Measurements from ENCODE around the gene ATP1A3.
"Not testable (repeated sequence)": the region's sequence is repeated elsewhere in the genome, so short reads cannot be mapped to it uniquely, and the experiment has no call there.

The ATP1A3 gene

GRCh38 chr19:41993612-41994483 is at the start of gene ATP1A3:
Gene ATP1A3, minus strand, starts transcription at chr19:41994230. Its CDS starts 154 bp downstream, at chr19:41994076.
- peak; percentile 83 to 88 for ATAC-seq

GRCh38 chr19:42042455-42043170 is 48.6 kb upstream of the ATP1A3 start:
- no peak for ATAC-seq

GRCh38 chr19:42040491-42040890 is 46.5 kb upstream of the ATP1A3 start:
- not testable (repeated sequence) for ATAC-seq

- no peak for ATAC-seq
Observed at GRCh38 chr19:42040031-42040430, 46.0 kb upstream of the ATP1A3 start.

GRCh38 chr19:42038666-42039065 is 44.6 kb upstream of the ATP1A3 start:
- ATAC-seq, result no peak

GRCh38 chr19:42037649-42038048 is 43.6 kb upstream of the ATP1A3 start:
- no peak for ATAC-seq

GRCh38 chr19:42034640-42035391 is 40.8 kb upstream of the ATP1A3 start:
- peak; percentile 86 to 97 for ATAC-seq

- no peak for ATAC-seq
Observed at GRCh38 chr19:42033413-42033812, 39.4 kb upstream of the ATP1A3 start.

- no peak for ATAC-seq
Observed at GRCh38 chr19:42032431-42032830, 38.4 kb upstream of the ATP1A3 start.

- no peak for ATAC-seq
Observed at GRCh38 chr19:42030645-42031440, 36.8 kb upstream of the ATP1A3 start.

- ATAC-seq, result no peak
Observed at GRCh38 chr19:42028304-42029216, 34.5 kb upstream of the ATP1A3 start.

GRCh38 chr19:42024622-42025111 is 30.6 kb upstream of the ATP1A3 start:
- no peak for ATAC-seq

- no peak for ATAC-seq
Observed at GRCh38 chr19:42023943-42024260, 29.9 kb upstream of the ATP1A3 start.

GRCh38 chr19:42023121-42023942 is 29.3 kb upstream of the ATP1A3 start:
- ATAC-seq, result no peak

- no peak for ATAC-seq
Observed at GRCh38 chr19:42022616-42023015, 28.6 kb upstream of the ATP1A3 start.

GRCh38 chr19:42021185-42021584 is 27.2 kb upstream of the ATP1A3 start:
- no peak for ATAC-seq

- no peak for ATAC-seq
Observed at GRCh38 chr19:42018503-42019193, 24.6 kb upstream of the ATP1A3 start.

GRCh38 chr19:42017040-42017439 is 23.0 kb upstream of the ATP1A3 start:
- no peak for ATAC-seq

- not testable (repeated sequence) for ATAC-seq
Observed at GRCh38 chr19:42012747-42013146, 18.7 kb upstream of the ATP1A3 start.

Data from activated CD4-positive, CD25-positive, alpha-beta regulatory T cell treated with anti-CD3 and anti-CD28 coated beads, Interleukin-2, amount 50 U/mL, for 24 hours (primary cell).